Measurements from ENCODE around the gene CDK15. TPM values are rescaled to one million over a fixed set of nuclear protein-coding genes. Genes with fewer than 3 reads are reported as not detected.

CDK15 gene
- total RNA-seq, 1 experiment from 2014 or later = 4.8 TPM

GRCh38 chr2:201833781-201834180 is 27.4 kb downstream of the CDK15 start:
- H3K27ac ChIP-seq (ENCODE audit: low read length) = no peak overlapping the region
- H3K4me3 ChIP-seq (ENCODE audit: low read depth in 2 of 2, low read length in 2 of 2) = no peak overlapping the region
- in situ Hi-C loops (cut with HindIII; ENCODE audit: low pct_unique_long_range_greater_than_20kb, low sequenced_read_pairs) (no loop called here), intact Hi-C loops (cut with micrococcal nuclease; ENCODE audit: unreplicated experiment) (no loop called here)
- no peak for TF ChIP-seq SIN3A (IDR thresholded peaks at IDR 0.05; ENCODE audit: borderline replicate concordance, insufficient read depth, low read depth, low read length)
- no peak for TF ChIP-seq TCF7L2 (IDR thresholded peaks at IDR 0.05; ENCODE audit: low read depth, low read length)
- no peak for TF ChIP-seq CTCF (IDR thresholded peaks at IDR 0.05)
- no peak for TF ChIP-seq POLR2AphosphoS5 (IDR thresholded peaks at IDR 0.05; ENCODE audit: low read depth, low read length)
- TF ChIP-seq REST (IDR thresholded peaks at IDR 0.05; ENCODE audit: insufficient read depth in 1 of 2, low read depth in 2 of 2, low read length in 1 of 2) = no peak
- no peaks in the 10 kb centered on the region for H3K9me3 ChIP-seq (ENCODE audit: control insufficient read depth, insufficient read depth, low read depth, low read length)
- H3K36me3 ChIP-seq (ENCODE audit: control insufficient read depth, insufficient read depth, low read length) = no peaks in the 10 kb centered on the region
- CTCF ChIA-PET = no interaction called here
- no TSS peak for BruUV-seq (replicated peaks)
- POLR2A ChIA-PET = no interaction called here
- no peaks in the 10 kb centered on the region for H3K4me1 ChIP-seq (ENCODE audit: control insufficient read depth, insufficient read depth, low read length)
- DNase-seq (ENCODE audit: low read depth, low spot score) (no peak), ATAC-seq (no peak)
- no peaks in the 10 kb centered on the region for H3K27me3 ChIP-seq (ENCODE audit: control insufficient read depth, insufficient read depth, low read length)

GRCh38 chr2:201835066-201835465 is 28.7 kb downstream of the CDK15 start:
- H3K27me3 ChIP-seq (ENCODE audit: control insufficient read depth, insufficient read depth, low read length) = no peaks in the 10 kb centered on the region
- BruUV-seq (replicated peaks) = no TSS peak
- in situ Hi-C loops (cut with HindIII; ENCODE audit: low pct_unique_long_range_greater_than_20kb, low sequenced_read_pairs) (no loop called here), intact Hi-C loops (cut with micrococcal nuclease; ENCODE audit: unreplicated experiment) (no loop called here)
- POLR2A ChIA-PET = no interaction called here
- CTCF ChIA-PET = no interaction called here
- H3K4me1 ChIP-seq (ENCODE audit: control insufficient read depth, insufficient read depth, low read length) = no peaks in the 10 kb centered on the region
- DNase-seq (ENCODE audit: low read depth, low spot score) = no peak
- no peak overlapping the region for H3K4me3 ChIP-seq (ENCODE audit: low read depth in 2 of 2, low read length in 2 of 2)
- H3K27ac ChIP-seq (ENCODE audit: low read length) = no peak overlapping the region
- TF ChIP-seq REST (IDR thresholded peaks at IDR 0.05; ENCODE audit: insufficient read depth in 1 of 2, low read depth in 2 of 2, low read length in 1 of 2) (no peak), POLR2AphosphoS5 (IDR thresholded peaks at IDR 0.05; ENCODE audit: low read depth, low read length) (no peak), CTCF (IDR thresholded peaks at IDR 0.05) (no peak), TCF7L2 (IDR thresholded peaks at IDR 0.05; ENCODE audit: low read depth, low read length) (no peak), SIN3A (IDR thresholded peaks at IDR 0.05; ENCODE audit: borderline replicate concordance, insufficient read depth, low read depth, low read length) (no peak)
- no peaks in the 10 kb centered on the region for H3K36me3 ChIP-seq (ENCODE audit: control insufficient read depth, insufficient read depth, low read length)
- ATAC-seq = no peak
- no peaks in the 10 kb centered on the region for H3K9me3 ChIP-seq (ENCODE audit: control insufficient read depth, insufficient read depth, low read depth, low read length)

Data from Panc1 (cell line).